ENCODE results near the gene CCL16.

DNA sequence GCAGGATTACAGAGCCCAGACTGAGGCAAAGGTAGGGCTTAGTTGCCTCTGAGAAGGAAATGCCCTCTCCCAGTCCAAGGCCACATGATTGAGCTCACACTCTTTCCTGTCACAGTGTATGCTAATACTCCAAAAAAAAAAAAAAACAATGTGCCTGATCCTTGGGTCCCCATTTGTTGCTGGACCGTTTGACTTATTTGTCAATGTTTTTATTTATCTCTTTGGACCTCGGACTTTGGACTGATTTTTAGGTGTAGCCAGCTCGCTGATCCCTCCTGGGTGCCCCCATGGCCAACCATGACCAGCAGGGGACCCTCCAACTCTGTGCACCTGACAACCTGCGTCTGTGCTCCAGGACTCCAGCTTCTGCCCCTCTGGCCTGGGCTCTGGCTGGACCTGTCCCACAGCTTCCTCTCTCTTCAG is 622 bp upstream of the CCL16 start:
- TF ChIP-seq POLR2A (IDR thresholded peaks at IDR 0.05; ENCODE audit: low read length) (no peak), GATA1 (IDR thresholded peaks at IDR 0.05; ENCODE audit: low read depth, low read length) (no peak)

All from erythroblast (primary cell).